ENCODE results near the gene CD81.

The CD81 gene

GRCh38 chr11:2375964-2376551 is 1.1 kb upstream of the CD81 start:
- peak overlapping the region; percentile 43 to 77 (median 60) for H3K27ac Mint-ChIP-seq
- no peaks in the 10 kb centered on the region for H3K27me3 Mint-ChIP-seq (ENCODE audit: low read depth)
- H3K4me3 Mint-ChIP-seq = peak overlapping the region; percentile 72 to 89 (median 81)
- peaks cover 26% of the 10 kb centered on the region for H3K4me1 Mint-ChIP-seq
- no peaks in the 10 kb centered on the region for H3K36me3 Mint-ChIP-seq (ENCODE audit: low read depth)
- peaks cover 8% of the 10 kb centered on the region for H3K9me3 Mint-ChIP-seq
- no peak for TF ChIP-seq CTCF (IDR thresholded peaks at IDR 0.05; ENCODE audit: unreplicated experiment in 3 of 3)

GRCh38 chr11:2377511-2378443 is 667 bp downstream of the CD81 start:
- Mint-ChIP-seq H3K9me3 (peaks cover 4% of the 10 kb centered on the region), H3K36me3 (ENCODE audit: low read depth) (no peaks in the 10 kb centered on the region), H3K27me3 (ENCODE audit: low read depth) (no peaks in the 10 kb centered on the region), H3K4me3 (peak overlapping the region; percentile 87 to 90 (median 89)), H3K27ac (peak overlapping the region; percentile 64 to 97 (median 69)), H3K4me1 (peaks cover 26% of the 10 kb centered on the region)
- TF ChIP-seq CTCF (IDR thresholded peaks at IDR 0.05; ENCODE audit: unreplicated experiment in 3 of 3) = no peak

- peak overlapping the region; percentile 87 to 90 (median 89) for H3K4me3 Mint-ChIP-seq
- TF ChIP-seq CTCF (IDR thresholded peaks at IDR 0.05; ENCODE audit: unreplicated experiment in 3 of 3) = no peak
- no peaks in the 10 kb centered on the region for H3K9me3 Mint-ChIP-seq
- no peaks in the 10 kb centered on the region for H3K27me3 Mint-ChIP-seq (ENCODE audit: low read depth)
- no peaks in the 10 kb centered on the region for H3K36me3 Mint-ChIP-seq (ENCODE audit: low read depth)
- peak overlapping the region; percentile 64 to 97 (median 69) for H3K27ac Mint-ChIP-seq
- peaks cover 31% of the 10 kb centered on the region for H3K4me1 Mint-ChIP-seq
These were observed 1.6 kb downstream of the CD81 start for GRCh38 chr11:2378527-2379210.

GRCh38 chr11:2379466-2380174 is 2.5 kb downstream of the CD81 start:
- H3K9me3 Mint-ChIP-seq = no peaks in the 10 kb centered on the region
- TF ChIP-seq CTCF (IDR thresholded peaks at IDR 0.05; ENCODE audit: unreplicated experiment in 3 of 3) = no peak
- no peaks in the 10 kb centered on the region for H3K27me3 Mint-ChIP-seq (ENCODE audit: low read depth)
- peak overlapping the region; percentile 87 to 90 (median 89) for H3K4me3 Mint-ChIP-seq
- H3K4me1 Mint-ChIP-seq = peaks cover 37% of the 10 kb centered on the region
- H3K36me3 Mint-ChIP-seq (ENCODE audit: low read depth) = no peaks in the 10 kb centered on the region
- peak overlapping the region in 2 of 3 experiments; percentile 72 to 97 for H3K27ac Mint-ChIP-seq

- Mint-ChIP-seq H3K4me1 (peaks cover 32% of the 10 kb centered on the region), H3K27ac (peak overlapping the region in 2 of 3 experiments; percentile 72 to 78), H3K27me3 (ENCODE audit: low read depth) (no peaks in the 10 kb centered on the region), H3K36me3 (ENCODE audit: low read depth) (no peaks in the 10 kb centered on the region), H3K9me3 (no peaks in the 10 kb centered on the region), H3K4me3 (peak overlapping the region; percentile 87 to 90 (median 89))
- no peak for TF ChIP-seq CTCF (IDR thresholded peaks at IDR 0.05; ENCODE audit: unreplicated experiment in 3 of 3)
These were observed 3.3 kb downstream of the CD81 start for GRCh38 chr11:2380396-2380795.

Measured in nephron (organoid).